Skeletal muscle tissue (tissue), 4 donors: ENCODE measurements around the gene LYSET. TPM values are rescaled to one million over a fixed set of nuclear protein-coding genes. Genes with fewer than 3 reads are reported as not detected.
"Not testable (repeated sequence)": the region's sequence is repeated elsewhere in the genome, so short reads cannot be mapped to it uniquely, and the experiment has no call there.

Experiments
- H3K27ac ChIP-seq: one replicate; pipeline ENCODE4 v1.7.0; 2013; ENCODE audit warnings: mild to moderate bottlenecking, low read depth, low read length, inconsistent platforms
- H3K27me3 ChIP-seq, 3 donors: one replicate each; pipeline ENCODE4 v1.7.0; 2013; ENCODE audit warnings: low read length in 3 of 3; ENCODE audit not compliant: control insufficient read depth in 3 of 3, insufficient read depth in 3 of 3
- H3K36me3 ChIP-seq, 3 donors: one replicate each; pipeline ENCODE4 v1.7.0; 2013; ENCODE audit warnings: low read length in 3 of 3; ENCODE audit not compliant: control insufficient read depth in 3 of 3, insufficient read depth in 3 of 3
- H3K4me1 ChIP-seq, 3 donors: one replicate each; pipeline ENCODE4 v1.7.0; 2013; ENCODE audit warnings: low read length in 3 of 3, mild to moderate bottlenecking in 3 of 3; ENCODE audit not compliant: control insufficient read depth in 3 of 3, insufficient read depth in 3 of 3
- H3K4me3 ChIP-seq, 3 donors: one replicate each; pipeline ENCODE4 v1.7.0; 2013; ENCODE audit warnings: low read length in 3 of 3
- H3K9ac ChIP-seq, 3 donors: one replicate each; pipeline ENCODE4 v1.7.0; 2013; ENCODE audit warnings: low read length in 3 of 3, mild to moderate bottlenecking in 3 of 3, moderate library complexity in 2 of 3, low read depth in 1 of 3
- H3K9me3 ChIP-seq, 3 donors: one replicate each; pipeline ENCODE4 v1.7.0; 2013; ENCODE audit warnings: low read length in 3 of 3; ENCODE audit not compliant: control insufficient read depth in 3 of 3
- total RNA-seq: library from RNA; depleted of rRNA; stranded (reverse); fragments of >200 nt; gene quantifications from one replicate; pipeline ENCODE4 v1.2.3, GENCODE V29; 2014
- donor health status: Osteomylitis.

The LYSET gene
- total RNA-seq, 1 donor from 2014 or later: 7.3 TPM

- H3K9ac ChIP-seq, H3K27ac ChIP-seq: not testable (repeated sequence)
Measured at GRCh38 chr14:93168610-93169009, 16.5 kb upstream of the LYSET start.

GRCh38 chr14:93169619-93170018 lies 15.5 kb upstream of the LYSET start:
- H3K27ac ChIP-seq, H3K4me3 ChIP-seq, H3K9me3 ChIP-seq, H3K36me3 ChIP-seq, H3K4me1 ChIP-seq, H3K27me3 ChIP-seq, H3K9ac ChIP-seq: not testable (repeated sequence)

More at GRCh38 chr14:93168610-93169009, 16.5 kb upstream of the LYSET start:
- not testable (repeated sequence) for H3K4me3 ChIP-seq, H3K9me3 ChIP-seq, H3K27me3 ChIP-seq, H3K36me3 ChIP-seq, H3K4me1 ChIP-seq

- H3K9ac ChIP-seq, H3K4me3 ChIP-seq, H3K9me3 ChIP-seq, H3K27ac ChIP-seq, H3K4me1 ChIP-seq, H3K27me3 ChIP-seq, H3K36me3 ChIP-seq: not testable (repeated sequence)
Measured at GRCh38 chr14:93170141-93170540, 15.0 kb upstream of the LYSET start.

- H3K27me3 ChIP-seq: peaks cover 0 to 4% (median 0%) of the 10 kb centered on the region in 3 donors
- H3K27ac ChIP-seq: no peak overlapping the region
- H3K4me3 ChIP-seq: no peak overlapping the region
- H3K36me3 ChIP-seq: no peaks in the 10 kb centered on the region
- H3K9me3 ChIP-seq: no peaks in the 10 kb centered on the region
- no peak overlapping the region for H3K9ac ChIP-seq
- H3K4me1 ChIP-seq: peaks cover 0 to 5% (median 0%) of the 10 kb centered on the region in 3 donors
Measured at GRCh38 chr14:93171376-93171775, 13.7 kb upstream of the LYSET start.

GRCh38 chr14:93173943-93174395 lies 11.1 kb upstream of the LYSET start:
- Histone ChIP-seq H3K27ac (no peak overlapping the region), H3K4me1 (peaks cover 0 to 5% (median 0%) of the 10 kb centered on the region in 3 donors)

GRCh38 chr14:93174731-93175130 lies 10.4 kb upstream of the LYSET start:
- H3K4me3 ChIP-seq, H3K27me3 ChIP-seq, H3K4me1 ChIP-seq, H3K9me3 ChIP-seq, H3K27ac ChIP-seq, H3K9ac ChIP-seq, H3K36me3 ChIP-seq: not testable (repeated sequence)

More at GRCh38 chr14:93173943-93174395, 11.1 kb upstream of the LYSET start:
- peaks cover 0 to 4% (median 0%) of the 10 kb centered on the region in 3 donors for H3K27me3 ChIP-seq
- no peaks in the 10 kb centered on the region for H3K9me3 ChIP-seq
- H3K36me3 ChIP-seq: no peaks in the 10 kb centered on the region
- no peak overlapping the region for H3K4me3 ChIP-seq
- peak overlapping the region in 1 of 3 donors; percentile 25 for H3K9ac ChIP-seq

GRCh38 chr14:93175492-93175891 lies 9.6 kb upstream of the LYSET start:
- no peak overlapping the region for H3K27ac ChIP-seq
- H3K9ac ChIP-seq: no peak overlapping the region
- peaks cover 0 to 5% (median 0%) of the 10 kb centered on the region in 3 donors for H3K4me1 ChIP-seq
- H3K9me3 ChIP-seq: no peaks in the 10 kb centered on the region
- no peaks in the 10 kb centered on the region for H3K36me3 ChIP-seq
- H3K4me3 ChIP-seq: no peak overlapping the region
- peaks cover 0 to 4% (median 0%) of the 10 kb centered on the region in 3 donors for H3K27me3 ChIP-seq

GRCh38 chr14:93183596-93184317 lies 1.4 kb upstream of the LYSET start:
- H3K27me3 ChIP-seq: no peaks in the 10 kb centered on the region
- peak overlapping the region; percentile 92 for H3K27ac ChIP-seq
- peaks cover 3 to 20% (median 16%) of the 10 kb centered on the region in 3 donors for H3K36me3 ChIP-seq
- H3K4me3 ChIP-seq: peak overlapping the region; percentile 86 to 96 (median 95)
- H3K4me1 ChIP-seq: peaks cover 15 to 28% (median 19%) of the 10 kb centered on the region in 3 donors
- no peaks in the 10 kb centered on the region for H3K9me3 ChIP-seq
- H3K9ac ChIP-seq: peak overlapping the region; percentile 89 to 98 (median 97)

DNA sequence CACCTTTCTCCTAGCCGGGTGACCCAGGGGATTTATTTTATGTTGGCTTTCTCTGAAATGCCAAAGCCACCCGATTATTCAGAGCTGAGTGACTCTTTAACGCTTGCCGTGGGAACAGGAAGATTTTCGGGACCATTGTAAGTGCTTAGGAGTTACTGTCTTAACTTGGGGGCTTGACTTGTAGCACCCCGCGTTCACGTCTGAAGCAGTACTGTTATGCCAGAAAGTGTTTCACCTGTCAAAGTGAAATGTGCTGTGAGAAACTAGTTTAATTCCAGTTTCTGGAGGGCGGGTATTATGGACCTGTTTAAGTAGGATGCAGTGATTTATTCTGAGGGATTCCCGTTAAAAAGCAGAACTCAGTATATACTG lies 218 bp downstream of the LYSET start:
- no peaks in the 10 kb centered on the region for H3K9me3 ChIP-seq
- peak overlapping the region; percentile 97 to 99 (median 98) for H3K9ac ChIP-seq
- no peaks in the 10 kb centered on the region for H3K27me3 ChIP-seq
- peaks cover 15 to 28% (median 19%) of the 10 kb centered on the region in 3 donors for H3K4me1 ChIP-seq
- H3K27ac ChIP-seq: peak overlapping the region; percentile 99
- peak overlapping the region; percentile 86 to 96 (median 96) for H3K4me3 ChIP-seq
- H3K36me3 ChIP-seq: peaks cover 3 to 20% (median 19%) of the 10 kb centered on the region in 3 donors

GRCh38 chr14:93186466-93186865 lies 1.3 kb downstream of the LYSET start:
- H3K27me3 ChIP-seq: no peaks in the 10 kb centered on the region
- no peak overlapping the region for H3K4me3 ChIP-seq
- peaks cover 15 to 28% (median 19%) of the 10 kb centered on the region in 3 donors for H3K4me1 ChIP-seq
- no peak overlapping the region for H3K27ac ChIP-seq
- H3K9ac ChIP-seq: peak overlapping the region in 1 of 3 donors; percentile 20
- H3K9me3 ChIP-seq: no peaks in the 10 kb centered on the region
- H3K36me3 ChIP-seq: peaks cover 3 to 20% (median 19%) of the 10 kb centered on the region in 3 donors
